GM19328 (cell line): ENCODE results near the gene HES7.
"Not testable (repeated sequence)": the region's sequence is repeated elsewhere in the genome, so short reads cannot be mapped to it uniquely, and the experiment has no call there.

ENCODE experiments used
- ATAC-seq: cut with Tn5 transposase; IDR thresholded peaks from one replicate; pipeline ENCODE4 v1.9.1; 2021; ENCODE audit warnings: mild to moderate bottlenecking, moderate library complexity; ENCODE audit not compliant: unreplicated experiment

The HES7 gene

DNA sequence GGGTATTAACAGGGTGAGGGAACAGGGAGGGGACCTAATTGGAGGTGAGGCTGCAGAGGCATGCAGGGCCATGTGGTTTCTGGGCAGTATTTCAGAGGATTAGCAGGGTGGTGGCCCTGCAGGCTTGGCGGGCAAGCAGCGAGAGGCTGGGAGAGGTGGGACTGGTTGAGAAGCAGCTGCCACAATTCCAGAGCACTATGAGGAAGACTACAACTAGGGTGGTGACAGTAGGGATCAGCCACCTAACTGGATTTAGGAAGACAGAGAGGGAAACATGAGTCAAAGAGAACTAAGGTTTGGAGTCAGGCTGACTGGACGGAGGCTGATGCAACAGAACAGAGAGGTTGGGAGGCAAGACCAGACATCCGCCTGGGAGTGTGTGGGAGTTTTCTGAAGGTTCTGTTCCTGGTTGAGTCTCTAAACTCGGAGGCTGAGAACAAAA, 17.9 kb downstream of the HES7 start:
- ATAC-seq, result no peak

DNA sequence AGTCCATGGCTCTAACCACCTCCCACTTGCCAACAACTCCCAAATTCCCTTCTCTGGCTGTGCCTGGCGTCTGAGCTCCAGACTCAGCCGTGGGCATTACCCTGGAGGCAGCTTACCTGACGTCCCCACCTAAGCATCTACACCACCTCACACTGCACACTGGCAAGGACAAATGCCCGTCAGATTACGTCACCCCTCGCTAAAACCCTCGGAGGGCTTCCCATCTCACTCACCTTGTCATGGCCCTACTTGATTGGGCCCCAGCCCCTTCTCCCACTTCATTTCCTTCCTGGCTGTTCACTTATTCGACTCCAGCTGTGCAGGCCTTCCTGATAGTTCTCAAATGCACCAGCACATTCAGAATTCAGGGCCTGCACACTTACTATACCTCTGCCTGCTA, 19.0 kb downstream of the HES7 start:
- no peak for ATAC-seq

DNA sequence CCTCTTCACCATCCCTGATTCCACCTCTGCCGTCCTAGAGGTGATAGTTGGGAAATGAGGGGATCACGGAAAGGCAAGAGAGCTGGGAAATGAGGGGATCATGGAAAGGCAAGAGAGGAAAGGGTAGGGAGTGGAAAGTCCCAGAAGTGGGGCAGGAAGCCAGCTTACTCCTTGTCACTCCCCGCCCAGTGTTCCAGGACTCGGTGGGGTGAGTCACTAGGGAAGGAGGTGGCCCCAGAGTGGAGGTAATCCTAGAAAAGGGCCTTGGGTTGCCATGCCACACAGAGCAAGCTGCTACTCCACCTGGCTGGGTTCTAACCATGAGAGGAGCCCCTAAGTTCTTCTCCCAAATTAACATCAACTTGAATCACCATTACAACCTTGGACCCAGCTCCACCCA, 20.4 kb downstream of the HES7 start:
- no peak for ATAC-seq

DNA sequence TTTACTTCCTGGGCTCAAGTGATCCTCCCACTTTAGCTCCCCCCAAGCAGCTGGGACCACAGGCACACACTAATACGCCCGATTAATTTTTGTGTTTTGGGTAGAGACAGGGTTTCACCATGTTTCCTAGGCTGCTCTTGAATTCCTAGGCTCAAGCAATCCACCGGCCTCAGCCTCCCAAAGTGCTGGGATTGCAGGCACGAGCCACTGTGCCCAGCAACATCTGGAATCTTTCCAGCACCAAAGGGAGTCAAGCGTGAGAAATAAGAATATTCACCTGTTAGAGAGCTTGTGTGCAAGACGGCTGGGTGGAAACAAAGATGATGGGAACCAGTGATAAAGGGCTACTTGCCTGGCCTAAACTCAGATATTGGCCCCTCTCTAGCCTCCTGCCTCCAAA, 22.2 kb downstream of the HES7 start:
- ATAC-seq, result no peak

DNA sequence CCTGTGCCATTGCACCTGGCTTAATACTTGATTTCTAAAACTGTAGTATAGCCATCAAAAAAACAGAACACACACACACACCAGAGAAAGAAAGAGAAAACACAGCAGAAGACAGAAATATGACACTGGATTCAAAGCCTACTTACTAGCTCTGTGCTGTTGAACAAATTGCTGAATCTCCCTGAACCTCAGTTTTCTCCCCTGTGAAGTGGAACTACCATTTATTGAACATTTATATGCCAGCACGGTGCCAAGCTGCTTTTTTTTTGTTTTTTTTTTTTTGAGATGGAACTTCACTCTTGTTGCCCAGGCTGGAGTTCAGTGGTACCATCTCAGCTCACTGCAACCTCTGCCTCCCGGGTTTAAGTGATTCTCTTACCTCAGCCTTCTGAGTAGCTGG, 23.1 kb downstream of the HES7 start:
- ATAC-seq, result no peak

DNA sequence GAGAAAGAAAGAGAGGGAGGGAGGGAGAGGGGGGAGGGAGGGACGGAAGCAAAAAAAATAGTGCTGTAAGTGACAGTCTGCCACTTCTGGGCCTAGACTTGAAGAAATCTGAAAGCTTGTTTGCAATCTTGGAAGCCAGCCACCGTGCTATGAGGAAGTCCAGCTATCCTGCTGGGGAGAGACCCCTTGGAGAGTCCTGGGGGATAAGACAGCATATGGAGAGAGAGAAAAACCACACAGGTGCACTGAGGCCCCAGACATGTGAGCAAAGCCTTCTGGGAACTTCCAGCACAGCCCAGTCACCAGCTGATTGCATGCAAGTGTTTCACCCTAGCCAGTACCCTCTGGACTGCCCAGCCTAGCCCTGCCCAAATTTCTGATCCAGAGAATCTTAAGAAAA, 23.8 kb downstream of the HES7 start:
- ATAC-seq, result no peak

DNA sequence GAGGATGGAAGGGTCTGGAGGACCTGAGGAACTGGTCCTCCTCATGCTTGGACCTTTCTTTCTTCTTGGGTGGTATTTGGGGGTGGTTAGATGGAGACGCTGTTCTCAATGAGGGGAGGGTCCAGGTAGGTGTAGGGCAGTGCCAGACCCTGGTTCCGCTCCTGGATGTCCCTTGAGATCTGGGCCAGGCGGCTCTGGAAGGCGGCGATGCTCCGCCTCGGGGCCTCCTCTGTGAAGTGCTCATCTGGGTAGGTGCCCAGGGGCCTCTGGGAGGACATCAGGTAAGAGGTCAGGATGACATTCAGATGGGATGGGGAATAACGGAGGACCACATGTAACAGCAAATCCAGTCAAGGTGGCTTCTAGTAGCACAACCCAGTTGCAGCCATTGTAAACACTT, 27.4 kb downstream of the HES7 start:
- no peak for ATAC-seq

DNA sequence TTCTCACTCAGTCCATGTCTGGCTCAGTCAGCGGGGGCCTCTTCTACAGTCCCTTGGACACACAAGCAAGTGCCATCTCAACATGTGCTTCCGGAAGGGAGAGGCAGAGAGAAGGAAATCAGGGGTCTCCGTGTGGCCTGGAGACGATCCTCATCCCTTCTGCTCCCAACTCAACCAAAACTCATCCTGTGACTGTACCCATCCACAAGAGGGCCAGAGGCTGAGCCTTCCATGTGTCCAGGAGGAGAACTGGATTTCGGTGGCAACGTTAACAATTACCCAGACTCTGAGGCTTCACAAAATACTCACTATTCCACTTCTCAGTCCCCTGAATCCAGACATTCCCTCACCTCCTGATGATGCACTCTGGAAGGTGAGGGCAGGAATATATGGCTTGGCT, 28.5 kb downstream of the HES7 start:
- no peak for ATAC-seq

DNA sequence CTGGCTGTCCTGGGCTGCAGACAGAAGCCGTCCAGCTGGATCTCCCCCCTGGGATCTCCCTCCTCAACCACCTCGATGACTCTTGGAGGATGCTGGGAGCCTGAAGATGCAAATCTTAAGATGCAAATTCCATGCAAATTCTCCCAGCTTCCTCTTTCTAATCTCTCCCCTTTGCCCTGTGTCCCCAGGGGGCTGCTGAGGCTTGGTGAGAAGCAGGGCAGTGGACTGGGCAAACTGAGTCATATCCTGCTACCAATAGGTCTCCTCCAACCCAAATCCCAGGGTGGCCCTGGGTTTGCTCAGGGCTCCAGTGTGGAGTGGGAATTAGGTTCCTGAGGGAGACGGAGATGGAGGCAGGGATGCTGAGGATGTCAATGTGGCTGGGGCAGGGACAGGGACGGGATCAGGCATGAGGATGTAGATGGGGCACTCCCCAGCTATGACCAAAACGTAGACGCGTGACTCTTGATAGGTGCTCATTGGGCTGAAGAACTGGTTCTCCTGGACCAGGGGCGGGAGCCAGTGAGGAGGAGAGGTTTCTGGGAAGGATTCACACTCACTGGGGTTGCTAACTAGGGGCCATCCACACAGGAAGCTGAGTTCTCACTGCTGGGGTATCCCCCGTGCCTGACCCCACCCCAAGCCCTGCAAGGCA, 32.7 kb downstream of the HES7 start:
- no peak for ATAC-seq

DNA sequence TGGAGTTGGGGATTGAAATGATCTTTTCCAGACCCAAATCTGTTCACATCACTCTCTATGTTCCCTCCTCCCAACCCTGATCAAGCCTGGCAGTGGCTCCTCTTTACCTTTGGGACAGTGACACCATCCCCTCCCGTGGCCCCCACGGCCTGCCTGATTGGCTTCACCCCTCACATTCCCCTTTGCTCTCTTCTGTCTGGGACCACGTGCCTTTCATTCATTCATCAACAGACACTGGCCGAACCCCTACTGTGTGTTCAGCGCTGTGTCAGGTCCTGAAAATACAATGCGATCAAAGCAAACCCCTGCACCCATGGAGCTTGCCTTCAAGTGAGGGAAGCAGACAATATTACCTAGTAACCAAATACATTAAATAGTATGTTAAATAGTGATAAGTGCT, 34.2 kb downstream of the HES7 start:
- no peak for ATAC-seq

DNA sequence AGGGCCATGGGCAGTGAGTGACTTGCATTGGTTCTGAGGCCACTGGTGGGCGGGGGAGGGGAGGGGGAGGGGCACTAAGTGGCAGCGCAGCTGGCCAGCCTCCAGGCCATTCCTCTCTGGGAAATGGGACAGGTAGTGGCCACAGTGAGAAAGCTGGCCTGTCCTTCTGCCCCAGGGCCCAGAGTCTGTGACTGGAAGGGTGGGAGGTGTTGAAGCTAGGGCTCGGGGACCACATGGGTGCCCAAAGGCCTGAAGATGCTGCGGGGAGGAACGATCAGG, 36.0 kb downstream of the HES7 start:
- no peak for ATAC-seq

DNA sequence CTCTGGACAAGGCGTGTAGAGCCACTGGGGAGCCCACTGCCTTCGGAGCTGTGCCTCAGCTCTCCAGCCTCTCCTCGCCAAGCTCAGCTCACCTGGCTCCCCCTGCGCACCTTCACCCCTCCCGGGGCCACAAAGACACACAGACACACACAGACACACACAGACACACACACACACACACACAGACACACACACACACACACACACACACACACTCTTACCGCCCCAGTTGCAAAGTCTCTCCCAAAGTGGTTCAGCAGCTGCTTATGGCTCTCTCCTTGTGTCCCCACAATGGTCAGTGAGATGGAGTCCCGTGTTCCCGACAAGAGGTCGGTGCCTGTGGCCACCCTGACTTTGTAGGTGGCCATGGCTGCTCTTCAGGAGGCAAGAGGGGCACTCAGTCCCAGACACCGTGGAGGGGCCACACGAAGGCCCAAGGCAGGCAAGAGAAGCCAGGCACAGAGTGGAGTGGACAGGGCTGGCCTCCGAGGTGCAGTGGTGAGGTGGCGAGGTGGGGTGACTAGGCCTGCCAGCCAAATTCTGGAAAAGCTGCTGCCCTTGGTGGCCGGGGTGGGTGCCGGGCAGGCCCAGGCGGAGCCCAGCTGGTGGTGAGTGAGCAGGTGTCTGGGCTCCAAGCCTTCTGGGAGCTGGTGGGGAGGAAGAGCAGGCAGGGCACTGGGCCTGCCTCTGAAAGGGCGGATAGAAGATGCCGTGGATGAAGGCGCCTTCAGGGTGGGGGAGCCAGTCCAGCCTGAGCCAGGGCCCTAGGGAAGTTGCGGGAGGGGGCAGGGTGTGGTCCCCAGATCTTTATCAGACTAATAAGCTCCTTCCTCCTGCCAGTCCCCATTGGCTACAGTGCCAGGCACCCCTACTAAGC, 36.6 kb downstream of the HES7 start, which contains the start of gene ALOX12B:
ALOX12B (minus strand) TSS at position 642 of the 877 bp plus-strand sequence; CDS start at position 368, 274 bp downstream.
- no peak for ATAC-seq

DNA sequence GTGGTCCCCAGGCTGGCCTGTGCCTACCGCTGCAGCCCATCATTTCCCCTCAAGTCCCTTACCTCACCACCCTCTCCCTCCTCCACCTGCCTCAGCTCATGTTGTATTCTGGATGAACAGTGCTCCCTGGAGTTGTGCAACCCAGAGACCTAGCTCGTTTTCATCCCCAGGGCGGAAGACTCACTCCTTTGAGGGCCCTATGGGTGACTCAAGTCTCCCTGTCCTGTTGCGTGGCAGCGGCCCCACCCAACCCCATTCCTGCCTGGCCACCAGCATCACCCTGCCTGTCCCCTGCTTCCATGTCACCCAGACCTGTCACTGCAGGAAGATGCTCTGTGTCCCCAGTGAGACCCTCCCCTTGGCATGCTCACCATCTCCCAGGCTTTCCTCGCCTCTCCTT, 39.7 kb downstream of the HES7 start:
- no peak for ATAC-seq

DNA sequence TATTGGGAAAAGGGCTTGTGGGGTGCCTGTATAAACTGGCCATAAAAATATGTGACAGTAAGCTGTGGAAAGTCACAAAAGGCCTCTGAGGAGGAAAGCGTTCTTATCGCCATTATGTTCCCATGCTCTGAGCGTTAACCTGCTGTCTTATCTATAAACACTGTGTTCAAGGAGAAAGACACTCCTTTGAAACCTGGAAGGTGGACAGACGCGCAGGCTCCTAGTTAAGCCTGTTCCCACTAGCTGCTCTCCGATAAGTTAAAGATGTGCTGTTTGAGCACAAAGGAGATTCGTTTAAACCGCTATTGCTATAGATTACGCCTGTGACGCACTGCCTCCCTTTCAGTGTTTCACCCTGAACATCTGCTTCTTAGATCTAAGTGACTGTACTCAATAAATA, 41.6 kb downstream of the HES7 start:
- ATAC-seq, result no peak

DNA sequence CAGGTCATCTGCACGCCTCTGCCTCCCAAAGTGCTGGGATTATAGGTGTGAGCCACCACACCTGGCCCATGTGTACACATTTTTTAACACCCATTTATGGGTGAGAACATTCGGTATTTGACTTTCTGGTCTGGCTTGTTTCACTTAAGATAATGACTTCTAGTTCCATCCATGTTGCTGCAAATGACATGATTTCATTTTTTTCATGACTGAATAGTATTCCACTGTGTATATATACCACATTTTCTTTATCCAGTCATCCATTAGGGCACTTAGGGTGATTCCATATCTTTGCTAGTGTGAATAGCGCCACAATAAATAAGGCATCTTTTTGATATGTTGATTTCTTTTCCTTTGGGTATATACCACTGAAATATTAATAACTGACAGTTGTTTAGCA, 42.0 kb downstream of the HES7 start:
- ATAC-seq, result no peak

DNA sequence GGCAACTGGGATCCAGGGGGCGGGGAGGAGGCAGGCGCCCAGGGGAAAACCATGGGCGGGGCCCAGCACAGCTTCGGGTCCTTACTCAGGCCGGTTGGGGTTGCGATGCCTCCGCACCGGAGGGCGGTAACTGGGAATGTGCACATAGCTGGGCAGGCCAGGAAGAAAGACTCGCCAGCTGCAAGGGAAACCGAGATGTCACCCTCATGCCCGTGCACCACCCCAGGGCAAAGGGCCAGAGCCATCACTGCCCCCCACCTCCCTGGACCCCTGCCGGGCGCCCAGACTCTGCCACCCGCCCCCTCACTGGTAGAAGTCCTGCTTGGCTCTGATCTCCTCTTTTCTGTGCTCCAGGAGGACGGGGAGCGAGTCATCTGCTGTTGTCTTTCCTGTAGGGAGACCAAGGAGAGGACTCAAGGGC, 43.1 kb downstream of the HES7 start:
- no peak for ATAC-seq

DNA sequence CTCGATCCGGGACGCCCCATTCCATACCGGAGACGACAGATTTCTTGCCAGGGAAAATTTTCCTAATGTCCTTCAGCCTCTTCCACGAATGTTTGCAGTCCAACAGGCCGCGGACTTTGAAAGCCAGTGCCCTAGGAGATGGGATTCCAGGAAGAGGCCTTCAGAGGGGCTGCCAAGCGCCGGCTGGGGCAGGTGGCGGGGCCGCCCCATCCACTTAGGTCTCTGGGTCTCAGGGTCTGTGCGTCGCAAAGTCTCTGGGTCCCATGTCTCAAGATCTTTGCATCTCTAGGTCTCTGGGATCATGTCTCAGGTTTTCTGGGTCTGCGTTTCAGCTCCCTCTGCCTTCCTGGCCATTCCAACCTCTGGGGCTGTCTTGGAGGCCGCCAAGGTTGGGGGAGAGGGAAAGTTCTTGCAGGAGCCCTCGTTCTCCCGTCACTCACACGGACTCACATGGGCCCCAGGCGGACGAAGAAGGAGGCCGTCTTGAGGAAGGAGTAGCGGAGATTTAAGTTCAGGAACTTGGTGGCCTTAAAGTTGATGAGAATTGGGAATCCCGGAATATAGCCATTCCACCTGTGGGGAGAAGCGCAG, 43.6 kb downstream of the HES7 start:
- no peak for ATAC-seq

DNA sequence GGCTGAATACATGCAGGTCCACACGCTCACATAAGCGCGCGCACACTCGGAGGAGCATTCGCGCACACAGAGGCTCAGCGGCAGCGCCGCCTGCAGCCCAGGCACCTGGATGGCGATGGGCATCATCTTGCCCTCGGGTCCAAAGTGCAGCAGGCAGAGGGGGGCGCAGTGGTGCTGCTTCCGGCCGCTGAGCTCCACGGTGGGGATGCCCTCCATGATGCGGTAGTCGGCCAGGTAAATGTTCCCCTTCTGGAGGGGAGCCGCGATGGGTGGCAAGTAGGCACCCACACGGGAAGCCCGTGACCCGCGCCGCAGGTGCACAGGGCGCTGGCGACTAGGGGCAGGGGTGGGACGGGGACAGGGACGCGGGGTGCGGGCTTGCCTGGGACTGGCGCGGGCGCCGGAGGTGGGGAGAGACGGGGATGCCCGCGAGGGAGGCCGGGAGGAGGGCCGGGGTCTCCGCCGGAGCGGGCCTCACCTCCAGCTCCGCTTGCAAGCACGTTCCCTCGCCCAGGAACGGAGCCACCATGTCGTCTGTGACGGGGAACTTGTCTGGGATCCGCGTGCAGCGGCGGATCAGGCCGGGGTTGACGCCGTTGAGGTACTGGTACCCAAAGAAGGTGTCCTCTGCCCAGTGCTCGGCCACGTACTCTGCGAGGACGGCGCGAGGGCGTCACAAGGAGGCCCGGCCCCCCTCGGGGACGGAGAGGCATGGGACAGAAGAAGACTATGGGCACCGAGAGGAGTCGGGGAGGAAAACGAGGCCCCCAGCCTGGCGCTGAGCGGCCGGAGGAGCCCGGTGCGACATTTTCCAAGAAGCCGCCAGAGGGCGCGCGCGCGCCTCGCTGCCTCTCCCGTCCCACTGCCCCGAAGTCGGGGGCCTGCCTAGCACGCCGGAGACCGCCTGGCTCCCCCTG, 44.4 kb downstream of the HES7 start:
- no peak for ATAC-seq

DNA sequence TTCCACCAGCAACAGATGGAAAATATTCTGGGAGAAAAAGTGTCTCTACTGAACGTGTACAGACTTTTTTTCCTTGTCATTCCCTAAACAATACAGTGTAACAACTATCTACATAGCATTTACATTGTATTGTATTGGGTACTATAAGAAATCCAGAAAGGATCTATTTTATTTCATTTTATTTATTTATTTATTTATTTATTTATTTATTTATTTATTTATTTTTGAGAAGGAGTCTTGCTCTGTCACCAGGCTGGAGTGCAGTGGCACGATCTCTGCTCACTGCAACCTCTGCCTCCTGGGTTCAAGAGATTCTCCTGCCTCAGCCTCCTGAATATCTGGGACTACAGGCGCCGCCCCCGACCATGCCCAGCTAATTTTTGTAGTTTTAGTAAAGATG, 46.0 kb downstream of the HES7 start:
- not testable (repeated sequence) for ATAC-seq

DNA sequence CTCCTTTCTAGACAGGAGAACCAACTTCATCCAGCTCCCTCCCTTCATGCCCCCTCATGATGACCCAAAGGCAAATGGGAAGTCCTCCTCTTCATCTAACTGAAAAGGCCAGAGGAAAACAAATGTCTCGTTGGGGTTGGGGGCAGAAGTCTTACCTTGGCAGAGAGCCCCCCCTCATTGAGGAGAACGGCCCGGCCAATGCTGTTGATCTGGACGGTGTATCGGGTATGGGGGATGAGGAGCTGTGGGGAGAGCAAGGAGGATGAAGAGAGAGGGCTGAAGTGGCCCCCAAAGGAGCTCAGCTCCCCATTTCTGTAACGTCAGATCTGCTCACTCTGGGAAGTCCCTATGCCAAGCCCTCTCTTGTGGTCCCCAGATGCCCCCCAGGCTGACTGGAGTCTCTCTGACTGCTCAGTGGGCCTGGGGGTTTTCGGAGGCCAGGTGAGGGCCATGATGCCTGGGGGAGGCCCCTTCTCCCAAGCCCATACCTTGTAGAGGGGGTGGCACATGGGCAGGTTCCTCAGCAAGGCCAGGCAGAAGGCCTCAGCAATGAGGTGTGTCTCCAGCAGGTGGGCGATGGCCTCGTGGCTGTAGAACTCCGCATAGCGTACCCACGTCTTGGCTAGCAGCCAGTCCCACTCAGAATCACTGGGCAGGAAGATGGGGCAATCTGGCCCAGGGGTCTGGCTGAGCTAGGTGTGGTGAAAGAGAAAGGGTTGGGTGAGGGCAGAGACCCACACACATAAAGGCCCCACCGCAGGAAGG, 47.2 kb downstream of the HES7 start:
- no peak for ATAC-seq
